ENCODE data around the gene RRAGC. TPM values are rescaled to one million over a fixed set of nuclear protein-coding genes. Genes with fewer than 3 reads are reported as not detected.

The RRAGC gene
- total and polyA plus RNA-seq, 9 of the 15 experiments (the other 6 are each of a cell fraction or from before 2014, with no cell fraction given), result 3.9 to 16.9 (median 10.9) TPM

DNA sequence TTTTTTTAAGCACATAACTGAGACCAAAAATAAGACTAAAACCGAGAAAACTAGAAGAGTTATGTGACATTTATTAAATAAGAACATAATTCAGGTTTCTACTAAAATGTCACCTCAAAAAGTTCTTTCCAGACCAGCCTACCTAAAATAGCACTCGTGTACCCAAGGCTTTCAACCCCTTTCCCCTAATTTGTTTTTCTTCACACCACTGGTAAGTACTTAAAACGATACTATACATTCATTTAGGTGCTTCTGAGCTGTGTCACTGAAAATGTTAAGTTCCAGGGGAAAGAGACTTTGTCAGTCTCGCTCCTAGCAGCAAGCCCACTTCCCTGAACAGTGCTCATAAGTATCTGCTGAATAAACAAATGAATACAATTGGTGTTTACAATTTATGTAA, 6.8 kb downstream of the RRAGC start:
- no peak for TF ChIP-seq NFXL1 (CRISPR knock-in tag; IDR thresholded peaks at IDR 0.05)
- TF ChIP-seq, protein P1, sequence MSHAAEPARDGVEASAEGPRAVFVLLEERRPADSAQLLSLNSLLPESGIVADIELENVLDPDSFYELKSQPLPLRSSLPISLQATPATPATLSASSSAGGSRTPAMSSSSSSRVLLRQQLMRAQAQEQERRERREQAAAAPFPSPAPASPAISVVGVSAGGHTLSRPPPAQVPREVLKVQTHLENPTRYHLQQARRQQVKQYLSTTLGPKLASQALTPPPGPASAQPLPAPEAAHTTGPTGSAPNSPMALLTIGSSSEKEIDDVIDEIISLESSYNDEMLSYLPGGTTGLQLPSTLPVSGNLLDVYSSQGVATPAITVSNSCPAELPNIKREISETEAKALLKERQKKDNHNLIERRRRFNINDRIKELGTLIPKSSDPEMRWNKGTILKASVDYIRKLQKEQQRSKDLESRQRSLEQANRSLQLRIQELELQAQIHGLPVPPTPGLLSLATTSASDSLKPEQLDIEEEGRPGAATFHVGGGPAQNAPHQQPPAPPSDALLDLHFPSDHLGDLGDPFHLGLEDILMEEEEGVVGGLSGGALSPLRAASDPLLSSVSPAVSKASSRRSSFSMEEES (CRISPR knock-in tag; IDR thresholded peaks at IDR 0.05), result no peak
- TF ChIP-seq, protein P2, sequence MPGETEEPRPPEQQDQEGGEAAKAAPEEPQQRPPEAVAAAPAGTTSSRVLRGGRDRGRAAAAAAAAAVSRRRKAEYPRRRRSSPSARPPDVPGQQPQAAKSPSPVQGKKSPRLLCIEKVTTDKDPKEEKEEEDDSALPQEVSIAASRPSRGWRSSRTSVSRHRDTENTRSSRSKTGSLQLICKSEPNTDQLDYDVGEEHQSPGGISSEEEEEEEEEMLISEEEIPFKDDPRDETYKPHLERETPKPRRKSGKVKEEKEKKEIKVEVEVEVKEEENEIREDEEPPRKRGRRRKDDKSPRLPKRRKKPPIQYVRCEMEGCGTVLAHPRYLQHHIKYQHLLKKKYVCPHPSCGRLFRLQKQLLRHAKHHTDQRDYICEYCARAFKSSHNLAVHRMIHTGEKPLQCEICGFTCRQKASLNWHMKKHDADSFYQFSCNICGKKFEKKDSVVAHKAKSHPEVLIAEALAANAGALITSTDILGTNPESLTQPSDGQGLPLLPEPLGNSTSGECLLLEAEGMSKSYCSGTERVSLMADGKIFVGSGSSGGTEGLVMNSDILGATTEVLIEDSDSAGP (CRISPR knock-in tag; IDR thresholded peaks at IDR 0.05), result no peak
- TF ChIP-seq, protein P3, sequence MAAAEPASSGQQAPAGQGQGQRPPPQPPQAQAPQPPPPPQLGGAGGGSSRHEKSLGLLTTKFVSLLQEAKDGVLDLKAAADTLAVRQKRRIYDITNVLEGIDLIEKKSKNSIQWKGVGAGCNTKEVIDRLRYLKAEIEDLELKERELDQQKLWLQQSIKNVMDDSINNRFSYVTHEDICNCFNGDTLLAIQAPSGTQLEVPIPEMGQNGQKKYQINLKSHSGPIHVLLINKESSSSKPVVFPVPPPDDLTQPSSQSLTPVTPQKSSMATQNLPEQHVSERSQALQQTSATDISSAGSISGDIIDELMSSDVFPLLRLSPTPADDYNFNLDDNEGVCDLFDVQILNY (CRISPR knock-in tag; IDR thresholded peaks at IDR 0.05), result no peak
- TF ChIP-seq ZNF146 (CRISPR knock-in tag; IDR thresholded peaks at IDR 0.05; ENCODE audit: unreplicated experiment), result no peak
- TF ChIP-seq, protein P4, sequence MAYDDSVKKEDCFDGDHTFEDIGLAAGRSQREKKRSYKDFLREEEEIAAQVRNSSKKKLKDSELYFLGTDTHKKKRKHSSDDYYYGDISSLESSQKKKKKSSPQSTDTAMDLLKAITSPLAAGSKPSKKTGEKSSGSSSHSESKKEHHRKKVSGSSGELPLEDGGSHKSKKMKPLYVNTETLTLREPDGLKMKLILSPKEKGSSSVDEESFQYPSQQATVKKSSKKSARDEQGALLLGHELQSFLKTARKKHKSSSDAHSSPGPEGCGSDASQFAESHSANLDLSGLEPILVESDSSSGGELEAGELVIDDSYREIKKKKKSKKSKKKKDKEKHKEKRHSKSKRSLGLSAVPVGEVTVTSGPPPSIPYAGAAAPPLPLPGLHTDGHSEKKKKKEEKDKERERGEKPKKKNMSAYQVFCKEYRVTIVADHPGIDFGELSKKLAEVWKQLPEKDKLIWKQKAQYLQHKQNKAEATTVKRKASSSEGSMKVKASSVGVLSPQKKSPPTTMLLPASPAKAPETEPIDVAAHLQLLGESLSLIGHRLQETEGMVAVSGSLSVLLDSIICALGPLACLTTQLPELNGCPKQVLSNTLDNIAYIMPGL (CRISPR knock-in tag; IDR thresholded peaks at IDR 0.05), result no peak
- TF ChIP-seq CEBPG (CRISPR knock-in tag; IDR thresholded peaks at IDR 0.05), result no peak
- TF ChIP-seq CEBPG (tag; conservative IDR thresholded peaks at IDR 0.05 in 1 of 2, IDR thresholded peaks at IDR 0.05 in 1 of 2), result no peak
- TF ChIP-seq SETDB1 (IDR thresholded peaks at IDR 0.05; ENCODE audit: low read length), result no peak
- Histone ChIP-seq H3K4me1 (replicated peaks in 1 of 2; ENCODE audit: control insufficient read depth in 2 of 2, insufficient read depth in 2 of 2, low read length in 2 of 2) (peaks cover 4 to 5% of the 10 kb centered on the region in 2 experiments; a peak in 4 of 5 replicates), H3K9me1 (ENCODE audit: control insufficient read depth, insufficient read depth, low read length) (no peaks in the 10 kb centered on the region), H3K4me2 (ENCODE audit: insufficient read depth, low read length) (no peak overlapping the region), H3K9ac (ENCODE audit: insufficient read depth in 1 of 2, low read depth in 2 of 2, low read length in 2 of 2) (no peak overlapping the region), H3K79me2 (ENCODE audit: control insufficient read depth, insufficient read depth, low read length) (peaks cover 3% of the 10 kb centered on the region), H3K9me3 (replicated peaks; ENCODE audit: control insufficient read depth, insufficient read depth, low read depth, low read length) (no peaks in the 10 kb centered on the region), H3K4me3 (no peak overlapping the region), H3K36me3 (ENCODE audit: control insufficient read depth, insufficient read depth, low read length) (peaks cover 59% of the 10 kb centered on the region), H2AFZ (ENCODE audit: low read depth, low read length) (no peak overlapping the region), H3K27me3 (ENCODE audit: control insufficient read depth in 2 of 2, insufficient read depth in 2 of 2, low read length in 2 of 2) (no peaks in the 10 kb centered on the region), H4K20me1 (replicated peaks; ENCODE audit: control insufficient read depth, insufficient read depth, low read length) (no peaks in the 10 kb centered on the region; the same call in none of the 2 replicates), H3K27ac (ENCODE audit: extremely low read depth, low read depth, low read length) (no peak overlapping the region)
- FAIRE-seq (no peak), DNase-seq (ENCODE audit: extremely low read depth in 1 of 4, low spot score in 3 of 4) (no peak), ATAC-seq (no peak)
- WGBS (ENCODE audit: insufficient coverage, low coverage, missing lambda C conversion rate), result 66% methylated on average over 4 of the region's 4 CpGs
- intact Hi-C loops (cut with micrococcal nuclease) (no loop called here), in situ Hi-C loops (cut with MboI) (no loop called here)
- POLR2A ChIA-PET, result interaction anchor here (0.6 to 0.7 kb wide), 4 partner anchors 8 to 539 kb away, joined by 3 to 4 read pairs (median 3); partner anchors contain the start of gene MACF1
- CTCF ChIA-PET (ENCODE audit: low intra/inter-chr PET ratio), result no interaction called here
- BruUV-seq (replicated peaks), result no TSS peak
